A549 (cell line): ENCODE results near the gene PDSS2. TPM values are rescaled to one million over a fixed set of nuclear protein-coding genes. Genes with fewer than 3 reads are reported as not detected.

Experiments
- ATAC-seq, 2 experiments: fragments of 200-7000 bp in 1 of 2; fragments of >200 bp in 1 of 2; cut with Nextera tagmentation in 1 of 2; cut with Tn5 transposase in 1 of 2; 3 replicates each; pipeline versions ENCODE4 v1.8.0 to v1.9.1; 2018 to 2020; ENCODE audit warnings: mild to moderate bottlenecking in 1 of 2, moderate library complexity in 1 of 2
- CTCF ChIA-PET: fragments of 300-600 bp; sonication (Branson Sonifier 250); formaldehyde crosslinking; extraction: SDS; loops from one replicate; lab custom pipeline; 2021; ENCODE audit warnings: antibody characterized with exemption, inconsistent platforms; lab: Yijun Ruan, JAX
- POLR2A ChIA-PET: fragments of 350-600 bp; formaldehyde crosslinking; extraction: SDS; loops from one replicate; lab custom pipeline; 2021; ENCODE audit warnings: antibody characterized with exemption, inconsistent platforms; lab: Yijun Ruan, JAX
- DNase-seq, 2 experiments: peaks; one replicate each; pipeline versions ENCODE4 v3.0.0 to v3.0.0-alpha.2; 2011 to 2016; ENCODE audit warnings: low read depth in 1 of 2, low spot score in 1 of 2
- FAIRE-seq: peaks from 2 replicates; lab custom pipeline; 2011; peaks lifted over from hg19 to GRCh38; lab: Jason Lieb, UNC
- H3K27ac ChIP-seq, 2 experiments: fragments of >200 bp; sonication (Bioruptor Twin); formaldehyde crosslinking; 3 replicates each; pipeline ENCODE4 v1.5.1; 2016 to 2017
- H3K4me1 ChIP-seq: fragments of >200 bp; sonication (Bioruptor Twin); formaldehyde crosslinking; 3 replicates; pipeline ENCODE4 v1.6.1; 2016
- H3K4me2 ChIP-seq: fragments of >200 bp; sonication (Bioruptor Twin); formaldehyde crosslinking; 3 replicates; pipeline ENCODE4 v1.6.1; 2016
- H3K4me3 ChIP-seq: fragments of >200 bp; sonication (Bioruptor Twin); formaldehyde crosslinking; 3 replicates; pipeline ENCODE4 v1.5.1; 2016
- H3K9me3 ChIP-seq: fragments of >200 bp; sonication (Bioruptor Twin); formaldehyde crosslinking; 3 replicates; pipeline ENCODE4 v1.6.1; 2016
- BHLHE40 ChIP-seq: IDR thresholded peaks from 2 replicates; pipeline ENCODE4 v1.6.1; 2012; ENCODE audit warnings: low read depth, low read length, inconsistent platforms
- CBX2 ChIP-seq: fragments of 200-600 bp; sonication (generic); IDR thresholded peaks from 2 replicates; pipeline ENCODE4 v1.6.1; 2016; ENCODE audit warnings: low read depth, mild to moderate bottlenecking, borderline replicate concordance
- CHD2 ChIP-seq: fragments of 150-350 bp; IDR thresholded peaks from 2 replicates; pipeline ENCODE4 v1.6.1; 2014; ENCODE audit warnings: low read length; ENCODE audit not compliant: partially characterized antibody
- CTCF ChIP-seq: fragments of >200 bp; sonication (Bioruptor Twin); formaldehyde crosslinking; IDR thresholded peaks from 3 replicates; pipeline ENCODE4 v1.5.1; 2016
- EHF ChIP-seq: fragments of 250-450 bp; sonication (Bioruptor Pico); IDR thresholded peaks from 2 replicates; pipeline ENCODE4 v1.5.0; 2020; ENCODE audit warnings: mild to moderate bottlenecking
- EHMT2 ChIP-seq: fragments of 200-600 bp; sonication (generic); IDR thresholded peaks from 2 replicates; pipeline ENCODE4 v1.6.1; 2016; ENCODE audit warnings: antibody characterized with exemption, low read depth, mild to moderate bottlenecking, moderate library complexity
- ELK1 ChIP-seq: fragments of 150-350 bp; IDR thresholded peaks from 2 replicates; pipeline ENCODE4 v1.6.1; 2014; ENCODE audit warnings: low read depth, mild to moderate bottlenecking, low read length
- EP300 ChIP-seq, 2 experiments: fragments of >200 bp; sonication (Bioruptor Twin); formaldehyde crosslinking; IDR thresholded peaks; 2 replicates in 1 of 2; 3 replicates in 1 of 2; pipeline ENCODE4 v1.6.1; 2016 to 2017
- FOXS1 ChIP-seq: fragments of 250-450 bp; sonication (Bioruptor Pico); IDR thresholded peaks from 2 replicates; pipeline ENCODE4 v1.5.0; 2020; ENCODE audit warnings: mild to moderate bottlenecking, moderate library complexity
- GATA3 ChIP-seq: IDR thresholded peaks from 2 replicates; pipeline ENCODE4 v1.6.1; 2012; ENCODE audit warnings: borderline replicate concordance
- HDAC2 ChIP-seq: fragments of 200-600 bp; sonication (generic); IDR thresholded peaks from 2 replicates; pipeline ENCODE4 v1.6.1; 2016
- HEYL ChIP-seq: fragments of 250-450 bp; sonication (Bioruptor Pico); IDR thresholded peaks from 2 replicates; pipeline ENCODE4 v1.8.0; 2021; ENCODE audit warnings: mild to moderate bottlenecking, moderate library complexity
- HOXB13 ChIP-seq: fragments of 250-450 bp; sonication (Bioruptor Pico); IDR thresholded peaks from 2 replicates; pipeline ENCODE4 v1.5.0; 2020; ENCODE audit warnings: low read depth, mild to moderate bottlenecking, moderate library complexity
- JUNB ChIP-seq: fragments of >200 bp; sonication (Bioruptor Twin); formaldehyde crosslinking; IDR thresholded peaks from 2 replicates; pipeline ENCODE4 v1.6.1; 2016
- KDM1A ChIP-seq: fragments of 200-600 bp; sonication (generic); IDR thresholded peaks from 2 replicates; pipeline ENCODE4 v1.6.1; 2016; ENCODE audit warnings: low read depth, mild to moderate bottlenecking
- KDM5A ChIP-seq: fragments of 200-600 bp; sonication (generic); IDR thresholded peaks from 2 replicates; pipeline ENCODE4 v1.6.1; 2016; ENCODE audit warnings: antibody characterized with exemption, mild to moderate bottlenecking
- NFE2L2 ChIP-seq: fragments of 150-350 bp; conservative IDR thresholded peaks from 2 replicates; pipeline ENCODE4 v1.6.1; 2014; ENCODE audit warnings: low read length
- PBX3 ChIP-seq: IDR thresholded peaks from 2 replicates; pipeline ENCODE4 v1.6.1; 2012
- PHF8 ChIP-seq: fragments of 200-600 bp; sonication (generic); IDR thresholded peaks from 2 replicates; pipeline ENCODE4 v1.6.1; 2016; ENCODE audit warnings: low read depth, mild to moderate bottlenecking, antibody characterized with exemption, moderate library complexity, borderline replicate concordance
- POLR2AphosphoS2 ChIP-seq: conservative IDR thresholded peaks from 2 replicates; pipeline ENCODE4 v1.6.1; 2012; ENCODE audit warnings: low read length, improper control_type of control experiment, inconsistent platforms
- RAD21 ChIP-seq, 2 experiments: fragments of >200 bp in 1 of 2; sonication (Bioruptor Twin) in 1 of 2; formaldehyde crosslinking in 1 of 2; IDR thresholded peaks in 1 of 2; conservative IDR thresholded peaks in 1 of 2; 2 replicates in 1 of 2; 3 replicates in 1 of 2; pipeline ENCODE4 v1.6.1; 2012 to 2018; ENCODE audit warnings: inconsistent platforms in 1 of 2
- RFX5 ChIP-seq: fragments of 450-650 bp; IDR thresholded peaks from 2 replicates; pipeline ENCODE4 v1.7.1; 2014; ENCODE audit warnings: antibody characterized with exemption, mild to moderate bottlenecking, moderate library complexity
- RNF2 ChIP-seq: fragments of 200-600 bp; sonication (generic); IDR thresholded peaks from 2 replicates; pipeline ENCODE4 v1.6.1; 2016; ENCODE audit warnings: low read depth, mild to moderate bottlenecking, antibody characterized with exemption, moderate library complexity, borderline replicate concordance
- SMC3 ChIP-seq: fragments of >200 bp; sonication (Bioruptor Twin); formaldehyde crosslinking; IDR thresholded peaks from 3 replicates; pipeline ENCODE4 v1.6.1; 2018; ENCODE audit warnings: inconsistent platforms
- ZC3H11A ChIP-seq: fragments of 450-650 bp; IDR thresholded peaks from 2 replicates; pipeline ENCODE4 v1.6.1; 2014; ENCODE audit warnings: antibody characterized with exemption, mild to moderate bottlenecking
- ZFP36 ChIP-seq: fragments of 450-650 bp; IDR thresholded peaks from 2 replicates; pipeline ENCODE4 v1.6.1; 2014; ENCODE audit warnings: borderline replicate concordance; ENCODE audit not compliant: partially characterized antibody
- WGBS: methylation state at CpG from one replicate; pipeline ENCODE4 v1.1.6; 2017; ENCODE audit errors: missing lambda C conversion rate; 5-methylcytosine and 5-hydroxymethylcytosine counted together
- polyA plus RNA-seq, 4 experiments: library from polyadenylated mRNA; depleted of rRNA in 3 of 4; stranded (reverse); fragments of >200 nt; fragmentation: RNase III in 1 of 4; extraction: RNeasy Plus Mini Kit Qiagen cat#74134 plus additional on column Dnase treatment in 1 of 4; gene quantifications; 2 replicates in 3 of 4; 3 replicates in 1 of 4; pipeline ENCODE4 v1.2.3, GENCODE V29; 2011 to 2017
- TF ChIP-seq, protein P1 (sequence below): IDR thresholded peaks from 2 replicates; pipeline ENCODE4 v1.6.1; 2012; ENCODE audit warnings: low read depth, borderline replicate concordance
- TF ChIP-seq, protein P2 (sequence below): fragments of >200 bp; sonication (Bioruptor Twin); formaldehyde crosslinking; IDR thresholded peaks from 2 replicates; pipeline ENCODE4 v1.6.1; 2016

Gene PDSS2
- polyA plus RNA-seq, 2 of the 4 experiments (the other 2 are of a cell fraction), result 7.2 to 17.3 TPM

- POLR2A ChIA-PET, result no interaction called here
Observed at GRCh38 chr6:107122748-107123147, 336.6 kb downstream of the PDSS2 start.

DNA sequence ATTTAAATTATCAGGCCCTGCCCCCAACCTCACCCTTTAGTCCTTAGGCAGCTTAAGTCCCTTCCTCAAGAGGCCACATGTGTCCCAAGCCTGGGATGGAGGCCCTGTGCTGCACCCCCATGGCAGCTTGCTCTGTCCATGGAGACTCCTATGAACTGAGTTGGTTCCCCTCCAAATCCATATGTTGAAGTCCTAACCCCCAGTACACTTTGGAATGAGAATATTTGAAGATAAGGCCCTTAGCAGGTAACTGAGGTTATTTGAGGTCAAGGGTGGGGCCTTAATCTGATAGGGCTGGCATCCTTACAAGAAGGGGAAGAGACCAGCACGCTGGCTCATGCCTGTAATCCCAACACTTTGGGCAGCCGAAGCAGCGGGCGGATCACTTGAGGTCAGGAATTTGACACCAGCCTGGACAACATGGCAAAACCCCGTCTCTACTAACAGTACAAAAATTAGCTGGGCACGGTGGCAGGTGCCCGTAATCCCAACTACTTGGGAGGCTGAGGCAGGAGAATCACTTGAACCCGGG lies 337.3 kb downstream of the PDSS2 start:
- ChIA-PET CTCF (no interaction called here), POLR2A (no interaction called here)
- WGBS, result 85% methylated on average over 7 of the region's 8 CpGs
- Histone ChIP-seq H3K9me3 (no peaks in the 10 kb centered on the region), H3K4me3 (no peak overlapping the region), H3K4me2 (no peak overlapping the region), H3K4me1 (no peaks in the 10 kb centered on the region), H3K27ac (no peak overlapping the region)
- no peak for TF ChIP-seq RAD21 (conservative IDR thresholded peaks at IDR 0.05 in 1 of 2, IDR thresholded peaks at IDR 0.05 in 1 of 2)
- TF ChIP-seq ZC3H11A, result no peak
- TF ChIP-seq RFX5, result no peak
- TF ChIP-seq CHD2, result no peak
- TF ChIP-seq, protein P1, sequence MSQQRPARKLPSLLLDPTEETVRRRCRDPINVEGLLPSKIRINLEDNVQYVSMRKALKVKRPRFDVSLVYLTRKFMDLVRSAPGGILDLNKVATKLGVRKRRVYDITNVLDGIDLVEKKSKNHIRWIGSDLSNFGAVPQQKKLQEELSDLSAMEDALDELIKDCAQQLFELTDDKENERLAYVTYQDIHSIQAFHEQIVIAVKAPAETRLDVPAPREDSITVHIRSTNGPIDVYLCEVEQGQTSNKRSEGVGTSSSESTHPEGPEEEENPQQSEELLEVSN, result no peak
- no peak for TF ChIP-seq EHF (CRISPR knock-in tag)
- no peak for TF ChIP-seq POLR2AphosphoS2
- TF ChIP-seq CBX2, result no peak
- TF ChIP-seq EHMT2, result no peak
- TF ChIP-seq RNF2, result no peak
- TF ChIP-seq ZFP36, result no peak
- TF ChIP-seq PBX3, result no peak
- no peak for TF ChIP-seq BHLHE40
- TF ChIP-seq, protein P2, sequence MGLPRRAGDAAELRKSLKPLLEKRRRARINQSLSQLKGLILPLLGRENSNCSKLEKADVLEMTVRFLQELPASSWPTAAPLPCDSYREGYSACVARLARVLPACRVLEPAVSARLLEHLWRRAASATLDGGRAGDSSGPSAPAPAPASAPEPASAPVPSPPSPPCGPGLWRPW, result no peak
- no peak for FAIRE-seq
- ATAC-seq, result no peak
- no peak for DNase-seq

More at GRCh38 chr6:107122748-107123147, 336.6 kb downstream of the PDSS2 start:
- Histone ChIP-seq H3K9me3 (no peaks in the 10 kb centered on the region), H3K27ac (no peak overlapping the region), H3K4me3 (no peak overlapping the region), H3K4me2 (no peak overlapping the region), H3K4me1 (no peaks in the 10 kb centered on the region)
- no peak for DNase-seq
- no peak for FAIRE-seq
- WGBS, result 99% methylated on average over 4 of the region's 4 CpGs
- ATAC-seq, result no peak
- no peak for TF ChIP-seq JUNB
- no peak for TF ChIP-seq ZFP36
- no peak for TF ChIP-seq GATA3
- no peak for TF ChIP-seq PHF8
- no peak for TF ChIP-seq NFE2L2
- no peak for TF ChIP-seq HDAC2
- TF ChIP-seq ZC3H11A, result no peak
- TF ChIP-seq EHMT2, result no peak
- TF ChIP-seq SMC3, result no peak
- TF ChIP-seq KDM1A, result no peak
- no peak for TF ChIP-seq CBX2
- no peak for TF ChIP-seq CTCF
- no peak for TF ChIP-seq FOXS1 (CRISPR knock-in tag)
- TF ChIP-seq HOXB13 (CRISPR knock-in tag), result no peak
- TF ChIP-seq EHF (CRISPR knock-in tag), result no peak
- no peak for TF ChIP-seq ELK1
- TF ChIP-seq HEYL, result no peak
- no peak for TF ChIP-seq POLR2AphosphoS2
- TF ChIP-seq EP300 (IDR thresholded peaks at IDR 0.05), result no peak
- no peak for TF ChIP-seq KDM5A
- CTCF ChIA-PET, result interaction anchor here (0.6 kb wide), 1 partner anchor 170 kb away, joined by 3 read pairs; no protein-coding TSS in a partner anchor
